H9 (cell line): ENCODE measurements around the gene EHD1. TPM values are rescaled to one million over a fixed set of nuclear protein-coding genes. Genes with fewer than 3 reads are reported as not detected.

Experiments
- DNase-seq: peaks from one replicate; pipeline ENCODE4 v3.0.0-alpha.2; 2017
- H2AFZ ChIP-seq: one replicate; pipeline ENCODE4 v1.6.1; 2013; ENCODE audit warnings: mild to moderate bottlenecking, low read length, control low read depth, moderate library complexity
- H2AK5ac ChIP-seq: 2 replicates; pipeline ENCODE4 v1.6.1; 2013; ENCODE audit warnings: low read length, control low read depth, mixed read lengths; ENCODE audit not compliant: insufficient read length
- H2BK120ac ChIP-seq: one replicate; pipeline ENCODE4 v1.6.1; 2013; ENCODE audit warnings: low read depth, mild to moderate bottlenecking, low read length, control low read depth, inconsistent platforms; ENCODE audit not compliant: poor library complexity, severe bottlenecking
- H2BK12ac ChIP-seq: 2 replicates; pipeline ENCODE4 v1.6.1; 2013; ENCODE audit warnings: low read length, control low read depth, mixed read lengths, low read depth; ENCODE audit not compliant: insufficient read length
- H2BK15ac ChIP-seq: 2 replicates; pipeline ENCODE4 v1.6.1; 2013; ENCODE audit warnings: low read depth, low read length, control low read depth
- H2BK20ac ChIP-seq: one replicate; pipeline ENCODE4 v1.6.1; 2013; ENCODE audit warnings: low read depth, mild to moderate bottlenecking, low read length, control low read depth, inconsistent platforms; ENCODE audit not compliant: poor library complexity, severe bottlenecking
- H2BK5ac ChIP-seq: 2 replicates; pipeline ENCODE4 v1.6.1; 2013; ENCODE audit warnings: low read length, control low read depth, mixed read lengths; ENCODE audit not compliant: insufficient read length
- H3K14ac ChIP-seq: 2 replicates; pipeline ENCODE4 v1.6.1; 2013; ENCODE audit warnings: low read length, control low read depth; ENCODE audit not compliant: insufficient read depth
- H3K18ac ChIP-seq: 2 replicates; pipeline ENCODE4 v1.6.1; 2013; ENCODE audit warnings: low read depth, mild to moderate bottlenecking, mixed read lengths, low read length, control low read depth; ENCODE audit not compliant: insufficient read length
- H3K23ac ChIP-seq: 2 replicates; pipeline ENCODE4 v1.6.1; 2013; ENCODE audit warnings: low read length, control low read depth, mixed read lengths, low read depth; ENCODE audit not compliant: insufficient read length
- H3K23me2 ChIP-seq: 2 replicates; pipeline ENCODE4 v1.6.1; 2013; ENCODE audit warnings: low read depth, mild to moderate bottlenecking, mixed read lengths, low read length, control low read depth; ENCODE audit not compliant: insufficient read length, poor library complexity, severe bottlenecking
- H3K27ac ChIP-seq: 2 replicates; pipeline ENCODE4 v1.5.1; 2013; ENCODE audit warnings: low read length, control low read depth, mixed read lengths, low read depth; ENCODE audit not compliant: insufficient read length
- H3K27me3 ChIP-seq: 2 replicates; pipeline ENCODE4 v1.6.1; 2013; ENCODE audit warnings: low read length, control low read depth, inconsistent platforms; ENCODE audit not compliant: insufficient read depth
- H3K4ac ChIP-seq: 2 replicates; pipeline ENCODE4 v1.6.1; 2013; ENCODE audit warnings: low read depth, mild to moderate bottlenecking, control low read depth, inconsistent platforms, low read length, moderate library complexity
- H3K4me1 ChIP-seq: 2 replicates; pipeline ENCODE4 v1.6.1; 2013; ENCODE audit warnings: low read length, control low read depth, inconsistent platforms; ENCODE audit not compliant: insufficient read depth
- H3K4me2 ChIP-seq: 2 replicates; pipeline ENCODE4 v1.6.1; 2013; ENCODE audit warnings: low read length, control low read depth, mixed read lengths; ENCODE audit not compliant: insufficient read length, insufficient read depth
- H3K56ac ChIP-seq: 2 replicates; pipeline ENCODE4 v1.6.1; 2013; ENCODE audit warnings: low read depth, mild to moderate bottlenecking, mixed read lengths, low read length, control low read depth; ENCODE audit not compliant: insufficient read length
- H3K79me1 ChIP-seq: 2 replicates; pipeline ENCODE4 v1.6.1; 2013; ENCODE audit warnings: low read depth, mild to moderate bottlenecking, moderate library complexity, low read length, control low read depth, inconsistent platforms; ENCODE audit not compliant: insufficient read depth, poor library complexity, severe bottlenecking
- H3K79me2 ChIP-seq: 2 replicates; pipeline ENCODE4 v1.6.1; 2013; ENCODE audit warnings: low read length, control low read depth, inconsistent platforms; ENCODE audit not compliant: insufficient read depth
- H3K9ac ChIP-seq: 2 replicates; pipeline ENCODE4 v1.6.1; 2013; ENCODE audit warnings: low read length, control low read depth, mixed read lengths; ENCODE audit not compliant: insufficient read length; ENCODE audit errors: extremely low read depth
- H3K9me3 ChIP-seq: one replicate; pipeline ENCODE4 v1.6.1; 2013; ENCODE audit warnings: low read depth, low read length, inconsistent platforms; ENCODE audit not compliant: control insufficient read depth
- H3T11ph ChIP-seq: one replicate; pipeline ENCODE4 v1.6.1; 2013; ENCODE audit warnings: mild to moderate bottlenecking, low read length, control low read depth, inconsistent platforms
- H4K20me1 ChIP-seq: one replicate; pipeline ENCODE4 v1.6.1; 2013; ENCODE audit not compliant: control insufficient read depth, insufficient read length, insufficient read depth
- H4K5ac ChIP-seq: 2 replicates; pipeline ENCODE4 v1.6.1; 2013; ENCODE audit warnings: low read depth, mild to moderate bottlenecking, mixed read lengths, low read length, control low read depth; ENCODE audit not compliant: insufficient read length
- H4K8ac ChIP-seq: replicated peaks from 2 replicates; pipeline ENCODE4 v1.6.1; 2013; ENCODE audit warnings: low read length, control low read depth, mixed read lengths, low read depth; ENCODE audit not compliant: insufficient read length
- H4K91ac ChIP-seq: 2 replicates; pipeline ENCODE4 v1.6.1; 2013; ENCODE audit warnings: low read depth, mild to moderate bottlenecking, moderate library complexity, mixed read lengths, low read length, control low read depth; ENCODE audit not compliant: insufficient read length
- H3K27ac Mint-ChIP-seq, 3 experiments: 2 replicates in 2 of 3; 3 replicates in 1 of 3; pipeline ENCODE4 v1.8.0; 2020 to 2021; ENCODE audit warnings: mixed read lengths in 3 of 3, mild to moderate bottlenecking in 1 of 3, moderate library complexity in 1 of 3
- H3K27me3 Mint-ChIP-seq: 2 replicates; pipeline ENCODE4 v1.8.0; 2021; ENCODE audit warnings: low read depth, mild to moderate bottlenecking, moderate library complexity, mixed read lengths
- H3K36me3 Mint-ChIP-seq, 3 experiments: 2 replicates in 2 of 3; 3 replicates in 1 of 3; pipeline ENCODE4 v1.8.0; 2020 to 2021; ENCODE audit warnings: low read depth in 3 of 3, mixed read lengths in 3 of 3; ENCODE audit not compliant: insufficient read depth in 1 of 3
- H3K4me1 Mint-ChIP-seq, 2 experiments: 2 replicates each; pipeline ENCODE4 v1.8.0; 2020; ENCODE audit warnings: mixed read lengths in 2 of 2
- H3K4me3 Mint-ChIP-seq, 2 experiments: 2 replicates in 1 of 2; 3 replicates in 1 of 2; pipeline ENCODE4 v1.8.0; 2020 to 2021; ENCODE audit warnings: mild to moderate bottlenecking in 2 of 2, mixed read lengths in 2 of 2, moderate library complexity in 1 of 2
- H3K9me3 Mint-ChIP-seq, 2 experiments: 2 replicates in 1 of 2; 3 replicates in 1 of 2; pipeline ENCODE4 v1.8.0; 2020; ENCODE audit warnings: mild to moderate bottlenecking in 2 of 2, mixed read lengths in 2 of 2, moderate library complexity in 1 of 2
- CTCF ChIP-seq: fragments of 200-600 bp; sonication (generic); conservative IDR thresholded peaks from 3 replicates; pipeline ENCODE4 v1.8.0; 2021; ENCODE audit warnings: antibody characterized with exemption, mild to moderate bottlenecking
- WGBS: extraction: QIAGEN DNeasy Blood & Tissue Kit; methylation state at CpG from one replicate; pipeline ENCODE4 v1.1.7; 2013; ENCODE audit warnings: missing lambda C conversion rate, low lambda C conversion rate, mixed read lengths; ENCODE audit not compliant: insufficient read length; ENCODE audit errors: extremely low coverage; 5-methylcytosine and 5-hydroxymethylcytosine counted together
- total RNA-seq: library from RNA; stranded (reverse); gene quantifications from 2 replicates; pipeline ENCODE4 v1.2.1, GENCODE V29; 2021

Gene EHD1
- total RNA-seq, 1 experiment from 2014 or later, result 31.0 TPM

- Histone ChIP-seq H3K9ac (no peak overlapping the region), H3K23me2 (peaks cover 4% of the 10 kb centered on the region), H3K27ac (no peak overlapping the region), H2AFZ (no peak overlapping the region), H3K9me3 (no peaks in the 10 kb centered on the region), H3K14ac (no peak overlapping the region; the same call in 1 of the 2 replicates), H3K56ac (no peak overlapping the region), H2BK120ac (no peak overlapping the region), H3K27me3 (no peaks in the 10 kb centered on the region), H4K8ac (no peak overlapping the region), H3K4me2 (no peak overlapping the region), H2BK15ac (no peak overlapping the region), H3K79me1 (no peaks in the 10 kb centered on the region), H3K4me1 (no peaks in the 10 kb centered on the region), H2BK20ac (no peak overlapping the region), H2BK12ac (no peak overlapping the region), H2BK5ac (no peak overlapping the region), H4K20me1 (peaks cover 4% of the 10 kb centered on the region), H3K23ac (no peak overlapping the region), H4K91ac (no peak overlapping the region), H3K4ac (no peak overlapping the region), H4K5ac (no peak overlapping the region), H3T11ph (no peak overlapping the region), H3K18ac (no peak overlapping the region), H3K79me2 (no peaks in the 10 kb centered on the region), H2AK5ac (no peak overlapping the region)
- no peaks in the 10 kb centered on the region; a peak in 1 of 5 replicates for H3K9me3 Mint-ChIP-seq
- no CpG with 5 or more reads among the region's 11 CpGs for WGBS
- no peak for DNase-seq
- TF ChIP-seq CTCF, result no peak
- H3K4me1 Mint-ChIP-seq, result peaks cover 9 to 23% of the 10 kb centered on the region in 2 experiments
- H3K27ac Mint-ChIP-seq, result peak overlapping the region in 1 of 3 experiments; percentile 85; a peak in 2 of 7 replicates
- H3K27me3 Mint-ChIP-seq, result no peaks in the 10 kb centered on the region
- H3K36me3 Mint-ChIP-seq, result peaks cover 0 to 6% (median 0%) of the 10 kb centered on the region in 3 experiments; a peak in 3 of 7 replicates
- 0 out of 5 replicates have a peak overlapping the region, but pooled peaks of 1 of the 2 experiments have one; percentile 15 for H3K4me3 Mint-ChIP-seq
These were observed 14.0 kb upstream of the EHD1 start for GRCh38 chr11:64892411-64892831.
